ENCODE data around the gene SNRPE.

The SNRPE gene

DNA sequence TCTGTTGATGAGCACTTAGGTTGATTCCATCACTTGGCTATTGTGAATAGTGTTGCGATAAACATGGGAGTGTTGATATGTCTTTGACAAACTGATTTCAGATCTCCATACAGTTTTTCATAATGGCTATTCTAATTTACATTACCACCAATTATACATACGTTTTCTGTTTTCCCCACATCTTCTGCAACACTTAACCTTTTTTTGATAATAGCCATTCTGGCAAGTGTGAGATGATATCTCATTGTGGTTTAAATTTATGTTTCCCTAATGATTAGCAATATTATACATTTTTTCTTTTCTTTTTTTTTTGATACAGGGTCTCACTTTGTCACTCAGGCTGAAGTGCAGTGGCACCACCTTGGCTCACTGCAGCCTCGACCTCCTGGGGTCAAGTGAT lies 17.0 kb downstream of the SNRPE start:
- DNase-seq (ENCODE audit: extremely low read depth in 1 of 2, low read depth in 1 of 2): no peak

DNA sequence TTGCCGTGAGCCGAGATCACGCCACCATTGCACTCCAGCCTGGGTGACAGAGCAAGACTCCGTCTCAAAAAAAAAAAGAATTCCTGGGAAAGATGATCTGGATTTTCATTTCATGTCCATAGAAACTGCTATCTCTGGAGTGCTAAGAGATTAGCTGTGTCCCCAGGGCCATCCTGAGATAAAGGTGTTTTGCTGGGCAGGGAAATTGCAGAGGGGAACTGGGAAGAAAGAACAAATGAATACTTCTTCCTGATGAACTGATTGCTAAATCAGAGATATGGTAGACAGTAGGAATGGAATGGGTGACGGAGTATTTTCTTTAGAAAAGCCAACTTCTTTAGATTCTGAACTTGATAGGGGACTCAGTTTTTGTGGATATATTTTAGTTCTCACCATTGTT lies 19.2 kb downstream of the SNRPE start:
- no peak for DNase-seq (ENCODE audit: extremely low read depth in 1 of 2, low read depth in 1 of 2)

DNA sequence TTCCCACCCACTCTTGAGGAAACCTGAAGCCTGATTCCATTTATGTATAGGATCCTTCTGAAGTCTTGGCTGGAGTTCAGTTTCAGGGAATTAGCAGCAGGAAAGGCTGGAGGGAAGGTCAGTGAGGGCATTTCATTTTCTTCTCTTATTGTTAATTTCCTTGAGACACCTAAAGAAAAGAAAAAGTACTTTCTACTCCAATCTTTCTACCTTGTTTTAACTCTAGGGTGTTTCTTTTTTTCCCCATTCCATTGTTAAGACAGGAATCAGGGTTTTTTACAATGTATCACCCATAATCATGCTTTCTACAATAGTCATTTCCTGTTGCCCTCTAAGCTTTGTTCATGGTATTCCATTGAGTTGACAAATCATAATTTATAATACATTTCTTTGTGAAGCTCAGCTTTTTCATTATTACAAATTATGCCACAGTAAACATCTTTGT lies 27.4 kb downstream of the SNRPE start:
- no peak for DNase-seq (ENCODE audit: extremely low read depth in 1 of 2, low read depth in 1 of 2)

DNA sequence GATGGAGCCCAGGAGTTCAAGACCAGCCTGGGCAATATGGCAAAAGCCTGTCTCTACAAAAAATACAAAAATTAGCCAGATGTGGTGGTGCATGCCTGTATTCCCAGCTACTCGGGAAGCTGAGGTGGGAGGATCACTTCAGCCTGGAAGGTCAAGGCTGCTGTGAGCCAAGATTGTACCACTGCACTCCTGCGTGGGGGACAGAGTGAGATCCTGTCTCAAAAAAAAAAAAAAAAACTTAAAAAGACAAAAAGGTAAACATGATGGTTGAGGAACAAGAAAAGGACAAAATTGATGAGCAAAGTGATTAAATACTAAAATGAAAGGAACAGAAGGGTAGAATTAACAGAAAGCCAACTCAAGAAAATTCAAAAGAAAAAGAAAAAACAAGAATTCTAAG lies 30.6 kb downstream of the SNRPE start:
- DNase-seq (ENCODE audit: extremely low read depth in 1 of 2, low read depth in 1 of 2): no peak

DNA sequence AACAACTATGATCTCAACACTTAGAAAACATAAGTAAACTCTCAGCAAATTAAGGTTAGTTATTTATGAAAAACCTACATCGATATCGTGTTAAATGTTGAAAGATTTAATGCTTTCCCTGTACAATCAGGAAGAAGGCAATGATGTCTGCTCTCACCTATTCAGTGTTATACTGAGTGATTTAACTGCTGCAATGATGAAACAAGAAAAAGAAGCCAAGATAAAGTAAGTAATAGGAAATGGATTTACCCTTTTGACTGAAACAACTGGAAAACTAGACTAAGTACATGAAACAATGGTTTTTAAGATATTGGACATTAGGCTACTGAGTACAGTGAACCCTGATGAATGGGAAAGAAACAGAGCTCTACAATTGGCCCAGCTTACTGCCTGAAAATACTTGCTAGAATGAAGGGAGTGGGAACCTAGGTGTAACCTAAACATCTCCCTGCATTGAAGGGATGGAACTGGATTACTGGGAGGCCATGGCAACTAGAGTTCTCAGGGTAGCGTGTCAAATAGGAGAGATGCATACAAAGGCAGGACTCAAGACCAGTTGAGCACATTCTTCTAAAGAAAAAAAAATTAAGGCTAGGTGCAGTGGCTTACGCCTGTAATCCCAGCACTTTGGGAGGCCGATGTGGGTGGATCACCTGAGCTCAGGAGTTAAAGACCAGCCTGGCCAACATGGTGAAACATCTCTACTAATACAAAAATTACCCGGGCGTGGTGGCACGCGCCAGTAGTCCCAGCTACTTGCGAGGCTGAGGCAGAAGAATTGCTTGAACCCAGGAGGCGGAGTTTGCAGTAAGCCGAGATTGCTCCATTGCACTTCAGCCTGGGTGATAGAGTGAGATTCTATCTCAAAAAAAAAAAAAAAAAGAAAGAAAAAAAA lies 37.3 kb downstream of the SNRPE start:
- DNase-seq (ENCODE audit: extremely low read depth in 1 of 2, low read depth in 1 of 2): no peak

DNA sequence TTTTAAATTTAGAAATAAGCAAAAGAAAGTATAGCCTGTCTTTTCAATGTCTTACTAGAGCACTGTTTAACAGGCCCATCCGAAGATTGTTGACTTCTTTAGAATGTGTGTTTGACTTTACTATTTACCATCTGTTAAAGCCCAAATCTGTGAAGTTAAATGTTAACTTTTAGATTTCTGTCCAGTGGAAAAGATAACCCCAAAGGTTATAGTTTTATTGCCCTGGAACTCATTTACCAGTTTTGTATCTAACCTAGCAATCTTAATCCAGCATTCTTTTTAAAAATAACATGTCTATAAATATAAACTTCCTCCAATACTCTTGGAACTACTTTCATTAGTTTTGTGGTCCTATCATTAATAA lies 37.9 kb downstream of the SNRPE start:
- no peak for DNase-seq (ENCODE audit: extremely low read depth in 1 of 2, low read depth in 1 of 2)

DNA sequence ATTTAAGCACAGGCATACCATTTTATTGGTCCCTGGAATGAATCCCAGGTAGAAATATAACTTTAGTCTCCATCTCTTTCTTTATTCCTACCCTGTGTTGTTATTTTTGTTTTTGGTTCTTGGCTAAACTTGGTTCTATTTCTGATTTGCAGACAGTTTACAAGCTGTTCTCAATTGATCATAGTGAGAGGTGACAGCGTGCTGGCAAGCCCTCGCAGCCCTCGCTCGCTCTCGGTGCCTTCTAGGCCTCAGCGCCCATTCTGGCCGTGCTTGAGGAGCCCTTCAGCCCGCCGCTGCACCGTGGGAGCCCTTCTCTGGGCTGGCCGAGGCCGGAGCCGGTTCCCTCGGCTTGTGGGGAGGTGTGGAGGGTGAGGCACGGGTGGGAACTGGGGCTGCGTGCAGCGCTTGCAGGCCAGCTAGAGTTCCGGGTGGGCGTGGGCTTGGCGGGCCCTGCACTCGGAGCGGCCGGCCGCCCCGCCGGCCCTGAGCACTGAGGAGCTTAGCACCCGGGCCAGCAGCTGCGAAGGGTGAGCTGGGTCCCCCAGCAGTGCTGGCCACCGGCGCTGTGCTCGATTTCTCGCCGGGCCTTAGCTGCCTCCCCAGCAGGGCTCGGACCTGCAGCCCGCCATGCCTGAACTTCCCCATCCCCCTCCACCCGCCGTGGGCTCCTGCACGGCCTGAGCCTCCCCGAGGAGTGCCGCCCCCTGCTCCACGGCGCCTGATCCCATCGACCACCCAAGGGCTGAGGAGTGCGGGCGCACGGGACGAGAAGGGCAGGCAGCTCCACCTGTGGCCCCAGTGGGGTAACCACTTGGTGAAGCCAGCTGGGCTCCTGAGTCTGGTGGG lies 38.7 kb downstream of the SNRPE start:
- no peak for DNase-seq (ENCODE audit: extremely low read depth in 1 of 2, low read depth in 1 of 2)

DNA sequence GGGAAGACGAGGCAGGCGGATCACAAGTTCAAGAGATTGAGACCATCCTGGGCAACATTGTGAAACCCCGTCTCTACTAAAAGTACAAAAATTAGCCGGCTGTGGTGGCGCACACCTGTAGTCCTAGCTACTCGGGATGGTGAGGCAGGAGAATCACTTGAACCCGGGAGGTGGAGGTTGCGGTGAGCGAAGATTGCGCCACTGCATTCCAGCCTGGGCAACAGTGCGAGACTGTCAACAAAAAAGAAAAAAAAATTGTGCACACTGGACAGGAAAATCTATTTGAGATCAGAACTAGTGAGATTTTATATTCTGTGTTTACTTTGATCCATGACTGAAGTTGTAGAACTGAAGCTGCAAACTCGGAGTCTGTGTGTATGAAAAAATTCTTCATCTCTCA lies 40.2 kb downstream of the SNRPE start:
- DNase-seq (ENCODE audit: extremely low read depth in 1 of 2, low read depth in 1 of 2): no peak

DNA sequence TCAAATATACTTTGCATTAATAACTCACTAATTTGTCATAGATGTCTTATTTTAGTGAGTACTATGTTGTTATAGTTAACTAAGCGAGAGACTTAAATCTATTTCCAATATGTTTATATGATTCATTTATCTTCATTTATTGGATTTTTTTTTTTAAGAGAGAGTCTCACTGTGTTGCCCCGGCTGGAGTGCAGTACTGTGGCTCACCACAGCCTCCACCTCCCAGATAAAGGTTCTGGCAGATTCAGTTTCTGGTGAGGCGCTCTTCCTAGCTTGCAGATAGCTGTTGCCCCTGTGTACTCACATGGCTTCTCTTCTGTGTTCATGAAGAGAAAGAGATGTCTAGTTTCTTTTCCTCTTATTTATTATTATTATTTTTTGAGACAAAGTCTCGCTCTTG lies 43.9 kb downstream of the SNRPE start:
- DNase-seq (ENCODE audit: extremely low read depth in 1 of 2, low read depth in 1 of 2): no peak

DNA sequence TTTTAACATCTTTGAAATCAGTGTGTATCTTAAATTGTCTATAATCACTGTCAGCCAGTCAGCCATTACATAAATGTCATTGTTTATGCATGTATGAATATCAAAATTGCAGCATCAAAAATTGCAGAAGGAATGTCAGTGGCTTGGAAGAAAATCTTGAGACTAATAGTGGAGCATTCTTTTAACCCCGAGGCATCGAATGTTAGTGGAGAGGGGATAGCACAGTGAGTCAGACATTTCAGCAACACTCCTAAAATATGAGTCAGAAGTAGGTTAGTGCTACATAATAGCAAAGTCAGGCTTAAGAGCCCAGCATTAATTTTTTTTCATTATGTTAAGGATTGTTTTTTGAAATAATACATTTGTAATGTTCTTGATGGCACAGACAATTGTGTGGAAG lies 45.5 kb downstream of the SNRPE start:
- no peak for DNase-seq (ENCODE audit: extremely low read depth in 1 of 2, low read depth in 1 of 2)

DNA sequence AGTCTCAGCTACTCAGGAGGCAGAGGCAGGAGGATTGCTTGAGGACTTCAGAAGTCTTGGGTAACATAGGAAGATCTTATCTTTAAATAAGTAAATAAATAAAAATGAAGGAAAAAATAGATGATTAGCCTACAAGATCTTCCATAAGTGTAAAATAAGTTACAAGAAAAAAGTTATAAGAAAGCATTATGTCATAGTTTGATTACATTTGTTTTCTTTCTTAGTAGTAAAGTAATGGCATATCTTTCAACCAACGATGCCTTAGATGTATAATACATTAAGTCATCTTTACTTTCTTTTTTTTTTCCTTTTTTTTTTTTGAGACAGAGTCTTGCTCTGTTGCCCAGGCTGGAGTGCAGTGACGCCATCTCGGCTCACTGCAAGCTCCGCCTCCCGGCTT lies 46.5 kb downstream of the SNRPE start:
- no peak for DNase-seq (ENCODE audit: extremely low read depth in 1 of 2, low read depth in 1 of 2)

DNA sequence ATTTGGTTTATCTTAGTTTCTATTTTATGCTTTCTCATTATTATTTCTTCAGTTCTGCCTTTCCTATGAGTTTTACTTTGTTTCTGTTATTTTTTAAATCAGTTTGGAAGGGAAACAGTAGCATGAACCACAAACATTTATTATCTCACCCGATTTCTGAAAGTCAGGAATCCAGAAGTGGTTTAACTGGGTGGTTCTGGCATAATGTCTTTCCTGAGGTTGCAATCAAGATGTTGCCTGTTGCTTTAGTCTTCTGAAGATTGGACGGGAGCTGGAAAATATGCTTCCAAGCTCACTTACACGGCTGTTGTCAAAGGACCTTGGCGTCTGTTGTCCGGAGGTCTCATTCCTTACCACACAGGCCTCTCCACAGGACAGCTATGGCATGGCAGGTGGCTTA lies 50.4 kb downstream of the SNRPE start:
- DNase-seq (ENCODE audit: extremely low read depth in 1 of 2, low read depth in 1 of 2): no peak

DNA sequence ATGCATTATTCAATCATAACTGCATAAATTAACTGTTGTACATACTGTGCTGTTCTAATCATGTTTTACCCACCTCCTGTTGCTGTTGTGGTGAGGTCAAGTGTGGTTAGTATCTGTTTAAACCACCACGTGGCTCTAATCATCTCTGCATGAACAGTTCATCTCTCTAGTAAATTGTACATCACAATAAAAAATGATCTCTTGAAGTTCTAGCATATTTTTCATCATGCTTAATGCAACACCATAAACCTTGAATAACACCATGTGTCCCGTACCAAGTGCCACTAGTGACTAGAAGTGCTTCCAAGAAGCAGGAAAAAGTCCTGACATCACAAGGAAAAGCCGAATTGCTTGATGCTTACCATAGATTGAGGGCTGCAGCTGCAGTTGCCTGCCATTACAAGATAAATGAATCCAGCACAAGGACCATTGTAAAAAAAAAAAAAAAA lies 51.7 kb downstream of the SNRPE start:
- DNase-seq (ENCODE audit: extremely low read depth in 1 of 2, low read depth in 1 of 2): no peak

DNA sequence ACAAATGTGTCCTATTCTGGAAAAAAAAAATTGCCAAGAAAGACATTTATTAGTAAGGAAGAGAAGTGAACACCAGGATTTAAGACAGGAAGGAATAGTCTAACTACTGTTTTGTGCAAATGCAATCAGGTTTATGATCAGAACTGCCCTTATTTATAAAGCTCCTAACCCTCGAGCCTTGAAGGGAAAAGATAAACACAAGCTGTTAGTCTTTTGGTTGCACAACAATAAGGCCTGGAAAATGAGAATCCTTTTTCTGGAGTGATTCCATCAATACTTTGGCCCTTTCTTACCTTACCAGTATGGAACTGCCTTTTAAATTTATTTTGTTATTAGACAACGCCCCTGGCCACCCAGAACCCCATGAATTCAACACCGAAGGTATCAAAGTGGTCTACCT lies 52.9 kb downstream of the SNRPE start:
- no peak for DNase-seq (ENCODE audit: extremely low read depth in 1 of 2, low read depth in 1 of 2)

DNA sequence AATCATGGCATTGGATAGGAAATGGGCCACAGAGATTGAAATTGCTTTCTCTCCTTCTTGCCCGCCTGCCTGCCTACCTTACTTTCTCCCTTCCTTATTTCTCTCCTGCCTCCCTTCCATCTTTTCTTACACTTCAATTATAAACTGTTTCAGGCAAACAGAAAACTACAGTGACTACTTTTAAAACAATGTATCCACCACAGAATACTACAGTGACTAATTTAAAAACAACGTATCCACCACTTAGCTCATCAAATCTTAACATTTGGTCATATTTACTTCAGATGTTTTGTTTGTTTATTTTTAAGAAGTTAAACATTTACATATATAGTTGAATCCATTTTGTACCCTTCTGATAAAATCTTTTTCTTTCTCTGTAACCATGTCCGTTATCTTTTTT lies 54.4 kb downstream of the SNRPE start:
- no peak for DNase-seq (ENCODE audit: extremely low read depth in 1 of 2, low read depth in 1 of 2)

DNA sequence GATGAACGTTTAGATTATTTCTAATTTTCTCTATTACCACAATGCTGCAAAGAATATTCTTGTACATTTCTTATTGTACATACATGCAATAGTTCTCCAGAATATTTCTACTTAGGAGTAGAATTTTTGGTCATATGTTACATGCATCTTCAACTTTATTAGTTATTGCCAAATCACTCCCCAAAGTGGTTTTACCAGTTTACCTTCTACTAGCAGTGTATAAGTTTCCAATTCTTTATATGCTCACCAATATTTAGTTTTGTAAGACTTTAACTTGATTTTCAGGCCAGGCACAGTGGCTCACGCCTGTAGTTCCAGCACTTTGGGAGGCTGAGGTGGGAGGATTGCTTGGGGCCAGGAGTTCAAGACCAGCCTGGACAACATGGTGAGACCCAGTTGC lies 55.4 kb downstream of the SNRPE start:
- no peak for DNase-seq (ENCODE audit: extremely low read depth in 1 of 2, low read depth in 1 of 2)

Measured in activated CD8-positive, alpha-beta memory T cell treated with anti-CD3 and anti-CD28 coated beads for 1 hour (primary cell).